HCT116 (cell line): Measurements from ENCODE around the gene ACTA2. TPM values are rescaled to one million over a fixed set of nuclear protein-coding genes. Genes with fewer than 3 reads are reported as not detected.

Experiments
- ATAC-seq: fragments of 200-7000 bp; cut with Tn5 transposase; 2 replicates; pipeline ENCODE4 v1.9.1; 2020; ENCODE audit warnings: mild to moderate bottlenecking, moderate library complexity
- BruUV-seq: library from RNA; stranded (reverse); fragments of 400-500 nt; replicated peaks from 2 replicates; lab custom pipeline; 2021; lab: Mats Ljungman, UMichigan
- CTCF ChIA-PET: fragments of 300-600 bp; sonication (Branson Sonifier 250); formaldehyde crosslinking; loops from one replicate; lab custom pipeline; 2021; ENCODE audit warnings: antibody characterized with exemption; lab: Charles Lee
- POLR2A ChIA-PET: fragments of 300-600, 350-600 bp; sonication (Branson Sonifier 250); formaldehyde crosslinking; loops from one replicate; lab custom pipeline; 2021; ENCODE audit warnings: antibody characterized with exemption; lab: Charles Lee
- RAD21 ChIA-PET, 2 experiments: fragments of 300-600 bp; sonication (Branson Sonifier 250); formaldehyde crosslinking; loops; one replicate each; lab custom pipeline; 2023; ENCODE audit warnings: low total read pairs in 2 of 2; ENCODE audit not compliant: uncharacterized antibody in 2 of 2, unreplicated experiment in 2 of 2, low non-redundant PET in 1 of 2; lab: Charles Lee
- DNase-seq: peaks from one replicate; pipeline ENCODE4 v3.0.0-alpha.2; 2010; ENCODE audit warnings: low read depth, low spot score
- H2AFZ ChIP-seq: fragments of 200-600 bp; shearing (Covaris generic), sonication (generic); 2 replicates; pipeline ENCODE4 v1.6.1; 2017; ENCODE audit warnings: low read depth, mixed run types, mixed read lengths, antibody characterized with exemption, low read length; ENCODE audit not compliant: poor library complexity, severe bottlenecking
- H3K27ac ChIP-seq: 2 replicates; pipeline ENCODE4 v1.5.1; 2012; ENCODE audit warnings: low read depth, low read length
- H3K27me3 ChIP-seq: fragments of 200-600 bp; sonication (generic); 2 replicates; pipeline ENCODE4 v1.6.1; 2016; ENCODE audit warnings: mixed run types, low read length, mixed read lengths; ENCODE audit not compliant: insufficient read depth
- H3K36me3 ChIP-seq, 2 experiments: fragments of 200-500 bp in 1 of 2; fragments of 200-600 bp in 1 of 2; sonication (Bioruptor generic) in 1 of 2; sonication (generic) in 1 of 2; 2 replicates each; pipeline versions ENCODE4 v1.5.1 to v1.6.1; 2014 to 2016; ENCODE audit warnings: low read length in 2 of 2, inconsistent platforms in 1 of 2, mixed read lengths in 1 of 2, mixed run types in 1 of 2; ENCODE audit not compliant: insufficient read depth in 2 of 2, control insufficient read depth in 1 of 2
- H3K4me1 ChIP-seq, 2 experiments: fragments of 200-600 bp in 1 of 2; sonication (generic) in 1 of 2; 2 replicates each; pipeline versions ENCODE4 v1.5.1 to v1.6.1; 2012 to 2017; ENCODE audit warnings: low read length in 2 of 2, inconsistent platforms in 1 of 2, mild to moderate bottlenecking in 1 of 2, mixed read lengths in 1 of 2, mixed run types in 1 of 2, moderate library complexity in 1 of 2; ENCODE audit not compliant: insufficient read depth in 2 of 2, control insufficient read depth in 1 of 2
- H3K4me2 ChIP-seq: fragments of 200-600 bp; sonication (generic); 2 replicates; pipeline ENCODE4 v1.6.1; 2017; ENCODE audit warnings: mixed run types, low read length, mixed read lengths
- H3K4me3 ChIP-seq, 2 experiments: fragments of 200-600 bp in 1 of 2; sonication (generic) in 1 of 2; replicated peaks in 1 of 2; 2 replicates each; pipeline ENCODE4 v1.5.1; 2011 to 2016; ENCODE audit warnings: low read length in 2 of 2, control low read depth in 1 of 2, low read depth in 1 of 2, mild to moderate bottlenecking in 1 of 2, mixed read lengths in 1 of 2, mixed run types in 1 of 2
- H3K79me2 ChIP-seq: fragments of 200-600 bp; sonication (generic); 2 replicates; pipeline ENCODE4 v1.6.1; 2017; ENCODE audit warnings: mild to moderate bottlenecking, mixed run types, low read length, moderate library complexity, mixed read lengths; ENCODE audit not compliant: insufficient read depth
- H3K9ac ChIP-seq: fragments of 200-600 bp; sonication (generic); 2 replicates; pipeline ENCODE4 v1.6.1; 2016; ENCODE audit warnings: low read length, mixed read lengths
- H3K9me2 ChIP-seq: fragments of 200-600 bp; sonication (generic), shearing (Covaris generic); 2 replicates; pipeline ENCODE4 v1.6.1; 2017; ENCODE audit warnings: mixed run types, mild to moderate bottlenecking, moderate library complexity; ENCODE audit not compliant: insufficient read depth
- H3K9me3 ChIP-seq, 2 experiments: fragments of 200-500 bp in 1 of 2; fragments of 200-600 bp in 1 of 2; sonication (Bioruptor generic) in 1 of 2; sonication (generic) in 1 of 2; 2 replicates each; pipeline ENCODE4 v1.6.1; 2014 to 2017; ENCODE audit warnings: low read length in 2 of 2, mixed read lengths in 2 of 2, inconsistent platforms in 1 of 2, low read depth in 1 of 2, mild to moderate bottlenecking in 1 of 2, mixed run types in 1 of 2, moderate library complexity in 1 of 2; ENCODE audit not compliant: control insufficient read depth in 1 of 2, insufficient read depth in 1 of 2
- H4K20me1 ChIP-seq: fragments of 200-600 bp; sonication (generic), shearing (Covaris generic); 2 replicates; pipeline ENCODE4 v1.6.1; 2017; ENCODE audit warnings: mixed run types, mild to moderate bottlenecking, moderate library complexity; ENCODE audit not compliant: insufficient read depth
- CBX3 ChIP-seq: IDR thresholded peaks from 2 replicates; pipeline ENCODE4 v1.6.1; 2012; ENCODE audit warnings: low read depth
- CTCF ChIP-seq, 3 experiments: fragments of 200-600 bp in 1 of 3; sonication (generic) in 1 of 3; IDR thresholded peaks in 2 of 3; conservative IDR thresholded peaks in 1 of 3; 2 replicates each; pipeline ENCODE4 v1.5.1; 2012 to 2017; ENCODE audit warnings: low read depth in 2 of 3, low read length in 2 of 3, antibody characterized with exemption in 1 of 3, borderline replicate concordance in 1 of 3, control low read depth in 1 of 3, mild to moderate bottlenecking in 1 of 3, mixed read lengths in 1 of 3, mixed run types in 1 of 3, moderate library complexity in 1 of 3; ENCODE audit not compliant: insufficient read depth in 1 of 3
- JUND ChIP-seq: IDR thresholded peaks from 2 replicates; pipeline ENCODE4 v1.6.1; 2012
- POLR2A ChIP-seq: IDR thresholded peaks from 2 replicates; pipeline ENCODE4 v1.7.0; 2011; ENCODE audit warnings: borderline replicate concordance; ENCODE audit not compliant: insufficient read depth, insufficient read length; ENCODE audit errors: extremely low read depth
- RAD21 ChIP-seq: IDR thresholded peaks from 2 replicates; pipeline ENCODE4 v1.6.1; 2012; ENCODE audit warnings: low read depth, mild to moderate bottlenecking
- SP1 ChIP-seq: IDR thresholded peaks from 2 replicates; pipeline ENCODE4 v1.6.1; 2012; ENCODE audit warnings: low read depth
- TCF7L2 ChIP-seq: IDR thresholded peaks from 2 replicates; pipeline ENCODE4 v1.7.0; 2011; ENCODE audit warnings: borderline replicate concordance, inconsistent platforms; ENCODE audit not compliant: insufficient read depth, insufficient read length; ENCODE audit errors: extremely low read depth
- YY1 ChIP-seq: IDR thresholded peaks from 2 replicates; pipeline ENCODE4 v1.6.1; 2011; ENCODE audit warnings: low read length, low read depth, moderate library complexity, mild to moderate bottlenecking; ENCODE audit not compliant: insufficient replicate concordance; ENCODE audit errors: extremely low read depth
- ZFX ChIP-seq: fragments of 450-650 bp; IDR thresholded peaks from 2 replicates; pipeline ENCODE4 v1.6.1; 2017
- intact Hi-C: fragments of 100-400 bp; cut with micrococcal nuclease; formaldehyde crosslinking; loops from 2 replicates; pipeline ENCODE4 v1.10.0; 2022
- total RNA-seq: library from RNA; stranded (reverse); gene quantifications from one replicate; pipeline ENCODE4 v1.2.1, GENCODE V29; 2021; ENCODE audit not compliant: unreplicated experiment
- TF ChIP-seq, protein P1 (sequence below): IDR thresholded peaks from 2 replicates; pipeline ENCODE4 v1.6.1; 2012
- TF ChIP-seq, protein P2 (sequence below): IDR thresholded peaks from 2 replicates; pipeline ENCODE4 v1.6.1; 2012; ENCODE audit warnings: low read depth
- TF ChIP-seq, protein P3 (sequence below): IDR thresholded peaks from 2 replicates; pipeline ENCODE4 v1.6.1; 2011; ENCODE audit warnings: mild to moderate bottlenecking, low read length, moderate library complexity; ENCODE audit not compliant: insufficient replicate concordance; ENCODE audit errors: extremely low read depth

ACTA2 gene
- total RNA-seq, 1 experiment from 2014 or later, result 9.4 TPM

- H3K9ac ChIP-seq, result no peak overlapping the region
- H3K4me1 ChIP-seq, result no peaks in the 10 kb centered on the region
- no peak overlapping the region for H2AFZ ChIP-seq
- H3K36me3 ChIP-seq, result 0 out of 4 replicates have a peak, but pooled peaks cover 0 to 5% of the 10 kb centered on the region in 2 experiments
- no peaks in the 10 kb centered on the region for H3K79me2 ChIP-seq
- no peaks in the 10 kb centered on the region for H3K9me3 ChIP-seq
- TF ChIP-seq TCF7L2 (no peak), CBX3 (no peak), CTCF (IDR thresholded peaks at IDR 0.05 in 2 of 3, conservative IDR thresholded peaks at IDR 0.05 in 1 of 3; ENCODE audit: borderline replicate concordance in 1 of 3, insufficient read depth in 1 of 3, low read depth in 2 of 3, low read length in 2 of 3) (no peak), SP1 (no peak), YY1 (no peak), POLR2A (no peak), ZFX (no peak), JUND (no peak), RAD21 (no peak)
- TF ChIP-seq, protein P1, sequence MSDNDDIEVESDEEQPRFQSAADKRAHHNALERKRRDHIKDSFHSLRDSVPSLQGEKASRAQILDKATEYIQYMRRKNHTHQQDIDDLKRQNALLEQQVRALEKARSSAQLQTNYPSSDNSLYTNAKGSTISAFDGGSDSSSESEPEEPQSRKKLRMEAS, result no peak
- TF ChIP-seq, protein P2, sequence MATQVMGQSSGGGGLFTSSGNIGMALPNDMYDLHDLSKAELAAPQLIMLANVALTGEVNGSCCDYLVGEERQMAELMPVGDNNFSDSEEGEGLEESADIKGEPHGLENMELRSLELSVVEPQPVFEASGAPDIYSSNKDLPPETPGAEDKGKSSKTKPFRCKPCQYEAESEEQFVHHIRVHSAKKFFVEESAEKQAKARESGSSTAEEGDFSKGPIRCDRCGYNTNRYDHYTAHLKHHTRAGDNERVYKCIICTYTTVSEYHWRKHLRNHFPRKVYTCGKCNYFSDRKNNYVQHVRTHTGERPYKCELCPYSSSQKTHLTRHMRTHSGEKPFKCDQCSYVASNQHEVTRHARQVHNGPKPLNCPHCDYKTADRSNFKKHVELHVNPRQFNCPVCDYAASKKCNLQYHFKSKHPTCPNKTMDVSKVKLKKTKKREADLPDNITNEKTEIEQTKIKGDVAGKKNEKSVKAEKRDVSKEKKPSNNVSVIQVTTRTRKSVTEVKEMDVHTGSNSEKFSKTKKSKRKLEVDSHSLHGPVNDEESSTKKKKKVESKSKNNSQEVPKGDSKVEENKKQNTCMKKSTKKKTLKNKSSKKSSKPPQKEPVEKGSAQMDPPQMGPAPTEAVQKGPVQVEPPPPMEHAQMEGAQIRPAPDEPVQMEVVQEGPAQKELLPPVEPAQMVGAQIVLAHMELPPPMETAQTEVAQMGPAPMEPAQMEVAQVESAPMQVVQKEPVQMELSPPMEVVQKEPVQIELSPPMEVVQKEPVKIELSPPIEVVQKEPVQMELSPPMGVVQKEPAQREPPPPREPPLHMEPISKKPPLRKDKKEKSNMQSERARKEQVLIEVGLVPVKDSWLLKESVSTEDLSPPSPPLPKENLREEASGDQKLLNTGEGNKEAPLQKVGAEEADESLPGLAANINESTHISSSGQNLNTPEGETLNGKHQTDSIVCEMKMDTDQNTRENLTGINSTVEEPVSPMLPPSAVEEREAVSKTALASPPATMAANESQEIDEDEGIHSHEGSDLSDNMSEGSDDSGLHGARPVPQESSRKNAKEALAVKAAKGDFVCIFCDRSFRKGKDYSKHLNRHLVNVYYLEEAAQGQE, result no peak
- TF ChIP-seq, protein P3, sequence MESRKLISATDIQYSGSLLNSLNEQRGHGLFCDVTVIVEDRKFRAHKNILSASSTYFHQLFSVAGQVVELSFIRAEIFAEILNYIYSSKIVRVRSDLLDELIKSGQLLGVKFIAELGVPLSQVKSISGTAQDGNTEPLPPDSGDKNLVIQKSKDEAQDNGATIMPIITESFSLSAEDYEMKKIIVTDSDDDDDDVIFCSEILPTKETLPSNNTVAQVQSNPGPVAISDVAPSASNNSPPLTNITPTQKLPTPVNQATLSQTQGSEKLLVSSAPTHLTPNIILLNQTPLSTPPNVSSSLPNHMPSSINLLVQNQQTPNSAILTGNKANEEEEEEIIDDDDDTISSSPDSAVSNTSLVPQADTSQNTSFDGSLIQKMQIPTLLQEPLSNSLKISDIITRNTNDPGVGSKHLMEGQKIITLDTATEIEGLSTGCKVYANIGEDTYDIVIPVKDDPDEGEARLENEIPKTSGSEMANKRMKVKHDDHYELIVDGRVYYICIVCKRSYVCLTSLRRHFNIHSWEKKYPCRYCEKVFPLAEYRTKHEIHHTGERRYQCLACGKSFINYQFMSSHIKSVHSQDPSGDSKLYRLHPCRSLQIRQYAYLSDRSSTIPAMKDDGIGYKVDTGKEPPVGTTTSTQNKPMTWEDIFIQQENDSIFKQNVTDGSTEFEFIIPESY, result no peak
- RAD21 ChIA-PET, result no interaction called here
- BruUV-seq, result no TSS peak
- DNase-seq (no peak), ATAC-seq (no peak)
- no peak overlapping the region for H3K27ac ChIP-seq
- CTCF ChIA-PET, result interaction anchor here (3.5 kb wide), 1 partner anchor 14 kb away, joined by 12 read pairs; no protein-coding TSS in a partner anchor
- intact Hi-C loops, result no loop called here
- H3K4me3 ChIP-seq, result no peak overlapping the region
- H3K27me3 ChIP-seq, result no peaks in the 10 kb centered on the region
- no peaks in the 10 kb centered on the region for H4K20me1 ChIP-seq
- POLR2A ChIA-PET, result no interaction called here
- H3K9me2 ChIP-seq, result no peaks in the 10 kb centered on the region
- no peak overlapping the region for H3K4me2 ChIP-seq
Observed at GRCh38 chr10:88919041-88919440, 33.5 kb downstream of the ACTA2 start.
